TTC549 (cell line): ENCODE measurements around the gene ARMC2.
"Not testable (repeated sequence)": the region's sequence is repeated elsewhere in the genome, so short reads cannot be mapped to it uniquely, and the experiment has no call there.

Experiments used
- FAIRE-seq: peaks from 2 replicates; lab custom pipeline; 2012; peaks lifted over from hg19 to GRCh38; lab: Jason Lieb, UNC

ARMC2 gene

GRCh38 chr6:108916026-108916686 is 67.9 kb downstream of the ARMC2 start:
- no peak for FAIRE-seq

- no peak for FAIRE-seq
Measured at GRCh38 chr6:108920751-108921150, 72.5 kb downstream of the ARMC2 start.

- no peak for FAIRE-seq
Measured at GRCh38 chr6:108921547-108922361, 73.5 kb downstream of the ARMC2 start.

- no peak for FAIRE-seq
Measured at GRCh38 chr6:108922499-108922898, 74.3 kb downstream of the ARMC2 start.

- no peak for FAIRE-seq
Measured at GRCh38 chr6:108927927-108928326, 79.7 kb downstream of the ARMC2 start.

GRCh38 chr6:108928650-108929049 is 80.4 kb downstream of the ARMC2 start:
- FAIRE-seq = no peak

GRCh38 chr6:108931090-108931489 is 82.9 kb downstream of the ARMC2 start:
- FAIRE-seq = not testable (repeated sequence)

GRCh38 chr6:108937170-108937569 is 88.9 kb downstream of the ARMC2 start:
- FAIRE-seq = no peak

GRCh38 chr6:108940741-108941140 is 92.5 kb downstream of the ARMC2 start:
- FAIRE-seq = no peak

GRCh38 chr6:108941281-108941680 is 93.1 kb downstream of the ARMC2 start:
- FAIRE-seq = no peak

- no peak for FAIRE-seq
Measured at GRCh38 chr6:108941859-108942258, 93.6 kb downstream of the ARMC2 start.

GRCh38 chr6:108942556-108943492 is 94.6 kb downstream of the ARMC2 start:
- FAIRE-seq = no peak

- no peak for FAIRE-seq
Measured at GRCh38 chr6:108944071-108944470, 95.8 kb downstream of the ARMC2 start.

- no peak for FAIRE-seq
Measured at GRCh38 chr6:108944707-108945680, 96.8 kb downstream of the ARMC2 start.

- FAIRE-seq = no peak
Measured at GRCh38 chr6:108945681-108946159, 97.5 kb downstream of the ARMC2 start.

GRCh38 chr6:108946695-108947094 is 98.5 kb downstream of the ARMC2 start:
- no peak for FAIRE-seq

- FAIRE-seq = no peak
Measured at GRCh38 chr6:108947114-108947854, 99.1 kb downstream of the ARMC2 start.

GRCh38 chr6:108948181-108948661 is 100.0 kb downstream of the ARMC2 start:
- FAIRE-seq = no peak

- FAIRE-seq = no peak
Measured at GRCh38 chr6:108951351-108951953, 103.2 kb downstream of the ARMC2 start.
